ENCODE results near the gene ZNF396.

ZNF396 gene

DNA sequence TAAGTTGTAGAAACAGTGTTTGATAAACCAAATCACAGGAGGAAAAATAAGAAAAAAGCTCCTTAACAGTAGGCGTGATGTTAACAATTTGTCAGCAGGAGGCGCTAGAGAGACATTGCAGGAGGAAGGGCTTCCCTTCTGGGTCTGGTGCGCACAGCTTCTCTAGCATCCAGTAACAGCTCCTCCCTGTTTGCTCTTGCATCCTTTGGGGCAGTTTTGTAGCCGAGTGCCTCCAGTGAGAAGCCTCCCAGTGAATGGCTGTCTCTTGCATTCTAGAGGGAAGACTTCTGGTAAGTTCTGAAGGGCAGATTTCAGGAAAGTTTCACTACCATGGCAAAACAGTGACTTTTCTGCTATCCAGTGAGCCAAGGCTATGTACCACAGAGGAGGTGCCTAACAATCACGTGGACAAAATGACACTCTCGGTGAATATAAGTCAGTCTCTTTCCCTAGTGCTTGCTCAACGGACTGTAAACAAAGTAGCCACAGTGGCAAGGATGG lies 9.5 kb upstream of the ZNF396 start:
- H3K79me1 ChIP-seq (ENCODE audit: low read length): no peaks in the 10 kb centered on the region
- no peak overlapping the region for H3K23ac ChIP-seq (ENCODE audit: low read length)
- H2BK12ac ChIP-seq (ENCODE audit: low read length): no peak overlapping the region
- H2AFZ ChIP-seq (ENCODE audit: insufficient read depth, low read length, poor library complexity): no peak overlapping the region
- no peak overlapping the region for H3K4me2 ChIP-seq (ENCODE audit: low read length)
- H3K18ac ChIP-seq (ENCODE audit: low read length): no peak overlapping the region
- no peaks in the 10 kb centered on the region for H3K4me1 ChIP-seq (ENCODE audit: control insufficient read depth in 1 of 2, insufficient read depth in 2 of 2, low read length in 2 of 2)
- DNase-seq: peak; percentile 67 to 91
- H4K12ac ChIP-seq (ENCODE audit: low read depth, low read length): no peak overlapping the region
- no peak overlapping the region for H4K91ac ChIP-seq (ENCODE audit: low read depth, low read length)
- H3K36me3 ChIP-seq (ENCODE audit: control insufficient read depth in 1 of 2, insufficient read depth in 2 of 2, low read length in 2 of 2): peaks cover 0 to under 1% of the 10 kb centered on the region in 2 experiments
- H3K4me3 ChIP-seq (ENCODE audit: low read depth, low read length): no peak overlapping the region
- H4K8ac ChIP-seq (ENCODE audit: low read depth, low read length): no peak overlapping the region
- WGBS (ENCODE audit: extremely low coverage, insufficient coverage, insufficient read length): no CpG with 5 or more reads among the region's 7 CpGs
- no peak overlapping the region for H2BK5ac ChIP-seq (ENCODE audit: low read depth, low read length, poor library complexity)
- no peaks in the 10 kb centered on the region for H3K79me2 ChIP-seq (ENCODE audit: control insufficient read depth, insufficient read depth, low read length, poor library complexity)
- no peak overlapping the region for H2BK120ac ChIP-seq (ENCODE audit: insufficient read depth, low read length, poor library complexity)
- H3K14ac ChIP-seq (ENCODE audit: low read length): no peak overlapping the region
- H3K4ac ChIP-seq (ENCODE audit: low read depth, low read length): no peak overlapping the region
- no peak overlapping the region for H3K9ac ChIP-seq (ENCODE audit: low read length)
- no peaks in the 10 kb centered on the region for H3K27me3 ChIP-seq (ENCODE audit: insufficient read depth, low read length)
- no peak overlapping the region for H2AK5ac ChIP-seq (ENCODE audit: low read length)
- H3K9me3 ChIP-seq (ENCODE audit: insufficient read depth, low read depth, low read length): no peaks in the 10 kb centered on the region
- H3K27ac ChIP-seq (ENCODE audit: low read depth, low read length): no peak overlapping the region

DNA sequence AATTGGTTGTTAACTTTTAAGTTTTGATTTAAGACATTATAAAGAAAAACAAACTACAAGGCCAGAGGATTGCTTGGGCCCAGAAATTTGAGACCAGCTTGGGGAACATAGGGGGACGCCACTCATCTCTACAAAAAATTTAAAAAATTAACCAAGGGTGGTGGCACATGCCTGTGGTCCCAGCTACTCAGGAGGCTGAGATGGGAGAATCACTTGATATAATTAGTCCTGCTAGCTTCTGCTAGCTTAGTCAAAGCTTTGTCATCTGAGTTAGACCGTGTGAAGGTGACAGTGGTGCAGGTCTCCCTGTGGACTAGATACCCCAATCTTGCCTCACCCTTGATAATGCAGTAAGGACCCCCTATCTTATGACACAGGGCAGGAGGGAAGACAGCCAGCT lies 6.0 kb upstream of the ZNF396 start:
- WGBS (ENCODE audit: extremely low coverage, insufficient coverage, insufficient read length): no CpG with 5 or more reads among the region's 2 CpGs
- Histone ChIP-seq H2AK5ac (ENCODE audit: low read length) (no peak overlapping the region), H3K4me1 (ENCODE audit: control insufficient read depth in 1 of 2, insufficient read depth in 2 of 2, low read length in 2 of 2) (no peaks in the 10 kb centered on the region), H2AFZ (ENCODE audit: insufficient read depth, low read length, poor library complexity) (no peak overlapping the region), H3K4me2 (ENCODE audit: low read length) (no peak overlapping the region), H4K12ac (ENCODE audit: low read depth, low read length) (no peak overlapping the region), H3K27me3 (ENCODE audit: insufficient read depth, low read length) (no peaks in the 10 kb centered on the region), H3K79me1 (ENCODE audit: low read length) (no peaks in the 10 kb centered on the region), H3K36me3 (ENCODE audit: control insufficient read depth in 1 of 2, insufficient read depth in 2 of 2, low read length in 2 of 2) (no peaks in the 10 kb centered on the region), H4K8ac (ENCODE audit: low read depth, low read length) (no peak overlapping the region), H3K9me3 (ENCODE audit: insufficient read depth, low read depth, low read length) (no peaks in the 10 kb centered on the region), H3K18ac (ENCODE audit: low read length) (no peak overlapping the region), H3K23ac (ENCODE audit: low read length) (no peak overlapping the region), H4K91ac (ENCODE audit: low read depth, low read length) (no peak overlapping the region), H2BK12ac (ENCODE audit: low read length) (no peak overlapping the region), H2BK120ac (ENCODE audit: insufficient read depth, low read length, poor library complexity) (no peak overlapping the region), H3K4ac (ENCODE audit: low read depth, low read length) (no peak overlapping the region), H3K14ac (ENCODE audit: low read length) (no peak overlapping the region), H2BK5ac (ENCODE audit: low read depth, low read length, poor library complexity) (no peak overlapping the region), H3K27ac (ENCODE audit: low read depth, low read length) (no peak overlapping the region), H3K9ac (ENCODE audit: low read length) (no peak overlapping the region), H3K4me3 (ENCODE audit: low read depth, low read length) (no peak overlapping the region), H3K79me2 (ENCODE audit: control insufficient read depth, insufficient read depth, low read length, poor library complexity) (no peaks in the 10 kb centered on the region)
- no peak for DNase-seq

DNA sequence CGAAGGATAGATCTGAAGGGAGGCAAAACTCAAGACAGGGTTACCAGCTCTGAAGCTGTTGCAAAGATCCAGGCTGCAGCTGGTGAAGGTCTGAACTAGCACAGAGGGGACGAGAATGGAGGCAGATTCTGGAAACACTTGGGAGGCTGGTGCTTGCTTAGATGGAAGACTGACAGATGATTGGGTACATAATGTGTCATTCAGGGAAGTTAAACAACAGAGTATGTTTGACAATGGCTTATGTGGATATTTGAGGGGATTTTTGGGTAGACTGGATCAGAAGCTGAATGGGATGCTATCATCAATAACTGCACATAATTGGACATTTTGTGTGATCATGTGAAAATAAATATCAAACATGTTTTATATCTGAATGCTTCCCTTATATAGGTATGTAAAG lies 2.3 kb upstream of the ZNF396 start:
- no peak overlapping the region for H4K8ac ChIP-seq (ENCODE audit: low read depth, low read length)
- no peak overlapping the region for H3K23ac ChIP-seq (ENCODE audit: low read length)
- H3K79me1 ChIP-seq (ENCODE audit: low read length): peaks cover 5% of the 10 kb centered on the region
- no peak overlapping the region for H3K4me2 ChIP-seq (ENCODE audit: low read length)
- no peaks in the 10 kb centered on the region for H3K36me3 ChIP-seq (ENCODE audit: control insufficient read depth in 1 of 2, insufficient read depth in 2 of 2, low read length in 2 of 2)
- no peak overlapping the region for H3K14ac ChIP-seq (ENCODE audit: low read length)
- no peak overlapping the region for H3K18ac ChIP-seq (ENCODE audit: low read length)
- H4K91ac ChIP-seq (ENCODE audit: low read depth, low read length): no peak overlapping the region
- no peak overlapping the region for H3K27ac ChIP-seq (ENCODE audit: low read depth, low read length)
- no peak overlapping the region for H3K4ac ChIP-seq (ENCODE audit: low read depth, low read length)
- WGBS (ENCODE audit: extremely low coverage, insufficient coverage, insufficient read length): no CpG with 5 or more reads among the region's 2 CpGs
- no peaks in the 10 kb centered on the region for H3K27me3 ChIP-seq (ENCODE audit: insufficient read depth, low read length)
- no peak overlapping the region for H3K9ac ChIP-seq (ENCODE audit: low read length)
- H3K79me2 ChIP-seq (ENCODE audit: control insufficient read depth, insufficient read depth, low read length, poor library complexity): peaks cover 5% of the 10 kb centered on the region
- H3K4me1 ChIP-seq (ENCODE audit: control insufficient read depth in 1 of 2, insufficient read depth in 2 of 2, low read length in 2 of 2): peaks cover 0 to 3% of the 10 kb centered on the region in 2 experiments
- H3K4me3 ChIP-seq (ENCODE audit: low read depth, low read length): no peak overlapping the region
- H2BK5ac ChIP-seq (ENCODE audit: low read depth, low read length, poor library complexity): no peak overlapping the region
- H2BK12ac ChIP-seq (ENCODE audit: low read length): no peak overlapping the region
- H2BK120ac ChIP-seq (ENCODE audit: insufficient read depth, low read length, poor library complexity): no peak overlapping the region
- no peak overlapping the region for H4K12ac ChIP-seq (ENCODE audit: low read depth, low read length)
- no peak overlapping the region for H2AFZ ChIP-seq (ENCODE audit: insufficient read depth, low read length, poor library complexity)
- no peaks in the 10 kb centered on the region for H3K9me3 ChIP-seq (ENCODE audit: insufficient read depth, low read depth, low read length)
- no peak for DNase-seq
- H2AK5ac ChIP-seq (ENCODE audit: low read length): no peak overlapping the region

DNA sequence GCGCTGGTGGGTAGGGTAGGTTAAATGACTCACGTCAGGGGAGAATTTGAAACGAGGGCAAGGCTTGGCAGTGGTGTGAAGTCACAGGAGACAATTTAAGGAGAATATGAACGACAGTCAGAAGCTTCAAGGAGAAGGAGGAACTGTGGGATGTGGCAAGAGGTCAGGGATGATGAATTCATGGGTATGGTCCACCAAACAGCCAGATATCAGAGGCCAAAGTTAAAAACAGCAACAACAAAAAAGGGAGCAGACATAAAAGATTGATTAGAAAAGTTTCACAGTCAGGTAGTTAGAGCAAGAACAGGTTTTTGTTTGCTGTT lies 1.4 kb upstream of the ZNF396 start:
- Histone ChIP-seq H3K18ac (ENCODE audit: low read length) (no peak overlapping the region), H2AFZ (ENCODE audit: insufficient read depth, low read length, poor library complexity) (no peak overlapping the region), H2BK12ac (ENCODE audit: low read length) (no peak overlapping the region), H3K4me2 (ENCODE audit: low read length) (no peak overlapping the region), H3K79me1 (ENCODE audit: low read length) (peaks cover 5% of the 10 kb centered on the region), H3K36me3 (ENCODE audit: control insufficient read depth in 1 of 2, insufficient read depth in 2 of 2, low read length in 2 of 2) (no peaks in the 10 kb centered on the region), H2BK5ac (ENCODE audit: low read depth, low read length, poor library complexity) (no peak overlapping the region), H3K9me3 (ENCODE audit: insufficient read depth, low read depth, low read length) (no peaks in the 10 kb centered on the region), H3K23ac (ENCODE audit: low read length) (no peak overlapping the region), H4K12ac (ENCODE audit: low read depth, low read length) (no peak overlapping the region), H3K27me3 (ENCODE audit: insufficient read depth, low read length) (no peaks in the 10 kb centered on the region), H3K79me2 (ENCODE audit: control insufficient read depth, insufficient read depth, low read length, poor library complexity) (peaks cover 5% of the 10 kb centered on the region), H3K14ac (ENCODE audit: low read length) (no peak overlapping the region), H2AK5ac (ENCODE audit: low read length) (no peak overlapping the region), H3K4ac (ENCODE audit: low read depth, low read length) (no peak overlapping the region), H4K8ac (ENCODE audit: low read depth, low read length) (no peak overlapping the region), H2BK120ac (ENCODE audit: insufficient read depth, low read length, poor library complexity) (no peak overlapping the region), H3K27ac (ENCODE audit: low read depth, low read length) (no peak overlapping the region), H3K9ac (ENCODE audit: low read length) (no peak overlapping the region), H3K4me1 (ENCODE audit: control insufficient read depth in 1 of 2, insufficient read depth in 2 of 2, low read length in 2 of 2) (peaks cover 0 to 3% of the 10 kb centered on the region in 2 experiments), H3K4me3 (ENCODE audit: low read depth, low read length) (no peak overlapping the region), H4K91ac (ENCODE audit: low read depth, low read length) (no peak overlapping the region)
- DNase-seq: no peak
- no CpG with 5 or more reads among the region's 4 CpGs for WGBS (ENCODE audit: extremely low coverage, insufficient coverage, insufficient read length)

Data from trophoblast cell (in vitro differentiated cells and primary cell).